GM19193 (cell line): ENCODE measurements around the gene C1RL.

Experiments used
- POLR2A ChIP-seq: IDR thresholded peaks from 4 replicates; pipeline ENCODE4 v1.6.1; 2011; ENCODE audit not compliant: insufficient read depth, insufficient read length; ENCODE audit errors: extremely low read depth

Gene C1RL

GRCh38 chr12:7127916-7128626 lies 19.1 kb upstream of the C1RL start:
- no peak for TF ChIP-seq POLR2A

GRCh38 chr12:7125632-7126227 lies 16.7 kb upstream of the C1RL start:
- TF ChIP-seq POLR2A, result no peak

GRCh38 chr12:7123806-7124522 lies 14.9 kb upstream of the C1RL start:
- no peak for TF ChIP-seq POLR2A

GRCh38 chr12:7122811-7123769 lies 14.1 kb upstream of the C1RL start:
- TF ChIP-seq POLR2A, result no peak

- no peak for TF ChIP-seq POLR2A
Observed at GRCh38 chr12:7121324-7121723, 12.3 kb upstream of the C1RL start.

- no peak for TF ChIP-seq POLR2A
Observed at GRCh38 chr12:7120166-7120565, 11.2 kb upstream of the C1RL start.

- TF ChIP-seq POLR2A, result no peak
Observed at GRCh38 chr12:7118881-7119280, 9.9 kb upstream of the C1RL start.

GRCh38 chr12:7117670-7118069 lies 8.7 kb upstream of the C1RL start:
- TF ChIP-seq POLR2A, result no peak

GRCh38 chr12:7116916-7117315 lies 7.9 kb upstream of the C1RL start:
- no peak for TF ChIP-seq POLR2A

- TF ChIP-seq POLR2A, result no peak
Observed at GRCh38 chr12:7116196-7116595, 7.2 kb upstream of the C1RL start.

- no peak for TF ChIP-seq POLR2A
Observed at GRCh38 chr12:7114851-7115250, 5.8 kb upstream of the C1RL start.

GRCh38 chr12:7114008-7114407 lies 5.0 kb upstream of the C1RL start:
- TF ChIP-seq POLR2A, result no peak

- no peak for TF ChIP-seq POLR2A
Observed at GRCh38 chr12:7113389-7113871, 4.4 kb upstream of the C1RL start.

- no peak for TF ChIP-seq POLR2A
Observed at GRCh38 chr12:7112041-7112440, 3.0 kb upstream of the C1RL start.

GRCh38 chr12:7110661-7111060 lies 1.6 kb upstream of the C1RL start:
- no peak for TF ChIP-seq POLR2A
